GM12878 (cell line): ENCODE results near the gene CCDC187. TPM values are rescaled to one million over a fixed set of nuclear protein-coding genes. Genes with fewer than 3 reads are reported as not detected.

Source experiments
- ATAC-seq: fragments of 200-7000 bp; cut with Tn5 transposase; 3 replicates; pipeline ENCODE4 v1.9.1; 2020; ENCODE audit warnings: mild to moderate bottlenecking, moderate library complexity
- BruUV-seq: library from RNA; stranded (reverse); fragments of 400-500 nt; replicated peaks from 2 replicates; lab custom pipeline; 2021; lab: Mats Ljungman, UMichigan
- CTCF ChIA-PET: fragments of 300-600 bp; sonication (Branson Sonifier 250); formaldehyde crosslinking; extraction: SDS; loops from one replicate; lab custom pipeline; 2021; ENCODE audit warnings: inconsistent platforms; lab: Yijun Ruan, JAX
- POLR2A ChIA-PET: fragments of 350-600 bp; formaldehyde crosslinking; extraction: SDS; loops from one replicate; lab custom pipeline; 2021; ENCODE audit warnings: inconsistent platforms; lab: Charles Lee
- RAD21 ChIA-PET: fragments of 300-600 bp; sonication (Branson Sonifier 250); formaldehyde crosslinking; loops from one replicate; lab custom pipeline; 2023; ENCODE audit warnings: antibody characterized with exemption; ENCODE audit not compliant: unreplicated experiment; lab: Charles Lee
- SMC1A ChIA-PET: fragments of 300-600 bp; sonication (Branson Sonifier 250); formaldehyde crosslinking; loops from one replicate; lab custom pipeline; 2023; ENCODE audit not compliant: unreplicated experiment, uncharacterized antibody; lab: Charles Lee
- DNase-seq: peaks from one replicate; pipeline ENCODE4 v3.0.0-alpha.2; 2011; ENCODE audit warnings: low read depth, low spot score
- FAIRE-seq: peaks from 3 replicates; lab custom pipeline; 2011; peaks lifted over from hg19 to GRCh38; lab: Jason Lieb, UNC
- H2AFZ ChIP-seq: 2 replicates; pipeline ENCODE4 v1.6.0; 2011; ENCODE audit warnings: low read depth, low read length, control low read depth; ENCODE audit not compliant: control insufficient read depth
- H3K27ac ChIP-seq: 2 replicates; pipeline ENCODE4 v1.5.1; 2011; ENCODE audit warnings: control low read depth; ENCODE audit not compliant: control insufficient read depth, insufficient read depth
- H3K27me3 ChIP-seq, 2 experiments: replicated peaks in 1 of 2; 2 replicates each; pipeline versions ENCODE4 v1.6.0 to v1.6.1; 2011; ENCODE audit warnings: low read length in 1 of 2; ENCODE audit not compliant: control insufficient read depth in 2 of 2, insufficient read depth in 2 of 2
- H3K36me3 ChIP-seq, 2 experiments: 2 replicates each; pipeline ENCODE4 v1.5.1; 2011; ENCODE audit warnings: low read length in 1 of 2; ENCODE audit not compliant: control insufficient read depth in 2 of 2, insufficient read depth in 2 of 2
- H3K4me1 ChIP-seq: 2 replicates; pipeline ENCODE4 v1.6.1; 2011; ENCODE audit warnings: mild to moderate bottlenecking, low read length, moderate library complexity, mixed read lengths; ENCODE audit not compliant: control insufficient read depth, insufficient read depth
- H3K4me2 ChIP-seq: 2 replicates; pipeline ENCODE4 v1.6.0; 2011; ENCODE audit warnings: control low read depth; ENCODE audit not compliant: control insufficient read depth, insufficient read depth
- H3K4me3 ChIP-seq: fragments of 200-600 bp; sonication (generic); 2 replicates; pipeline ENCODE4 v1.5.1; 2016
- H3K79me2 ChIP-seq: 2 replicates; pipeline ENCODE4 v1.6.0; 2011; ENCODE audit warnings: low read length; ENCODE audit not compliant: control insufficient read depth, insufficient read depth
- H3K9ac ChIP-seq: 2 replicates; pipeline ENCODE4 v1.8.0; 2011; ENCODE audit warnings: low read length, control low read depth, mixed read lengths; ENCODE audit not compliant: control insufficient read depth, insufficient read depth
- H3K9me3 ChIP-seq: replicated peaks from 3 replicates; pipeline ENCODE4 v1.5.1; 2011; ENCODE audit warnings: mild to moderate bottlenecking, low read length; ENCODE audit not compliant: control insufficient read depth, insufficient read depth
- H4K20me1 ChIP-seq: 2 replicates; pipeline ENCODE4 v1.6.0; 2011; ENCODE audit not compliant: control insufficient read depth, insufficient read depth
- CHD1 ChIP-seq: IDR thresholded peaks from 2 replicates; pipeline ENCODE4 v1.6.1; 2012; ENCODE audit warnings: low read depth, low read length, improper control_type of control experiment
- CREM ChIP-seq: IDR thresholded peaks from 2 replicates; pipeline ENCODE4 v1.6.1; 2014; ENCODE audit warnings: antibody characterized with exemption, low read depth
- HDAC2 ChIP-seq: fragments of 200-600 bp; sonication (generic); IDR thresholded peaks from 2 replicates; pipeline ENCODE4 v1.6.1; 2017
- HDAC6 ChIP-seq: fragments of 200-600 bp; sonication (generic); IDR thresholded peaks from one replicate; pipeline ENCODE4 v1.8.0; 2017; ENCODE audit warnings: antibody characterized with exemption; ENCODE audit not compliant: unreplicated experiment
- KAT2A ChIP-seq: conservative IDR thresholded peaks from 2 replicates; pipeline ENCODE4 v1.6.1; 2011; ENCODE audit warnings: low read depth, low read length; ENCODE audit not compliant: control insufficient read depth
- NBN ChIP-seq: fragments of 450-650 bp; IDR thresholded peaks from 2 replicates; pipeline ENCODE4 v1.6.1; 2016
- RAD51 ChIP-seq: fragments of 450-650 bp; IDR thresholded peaks from 2 replicates; pipeline ENCODE4 v1.6.1; 2016; ENCODE audit warnings: moderate library complexity, mild to moderate bottlenecking, inconsistent platforms
- YBX1 ChIP-seq: fragments of 450-650 bp; IDR thresholded peaks from 2 replicates; pipeline ENCODE4 v1.6.1; 2016; ENCODE audit warnings: antibody characterized with exemption
- ZBED1 ChIP-seq: IDR thresholded peaks from 2 replicates; pipeline ENCODE4 v1.6.1; 2016; ENCODE audit warnings: borderline replicate concordance
- ZNF207 ChIP-seq: fragments of 450-650 bp; IDR thresholded peaks from 2 replicates; pipeline ENCODE4 v1.6.1; 2014; ENCODE audit warnings: antibody characterized with exemption, mild to moderate bottlenecking, borderline replicate concordance
- ZNF24 ChIP-seq: fragments of 450-650 bp; IDR thresholded peaks from 2 replicates; pipeline ENCODE4 v1.6.1; 2017; ENCODE audit warnings: antibody characterized with exemption, mild to moderate bottlenecking
- ZNF274 ChIP-seq: IDR thresholded peaks from one replicate; pipeline ENCODE4 v1.8.0; 2011; ENCODE audit not compliant: insufficient read length, insufficient read depth
- ZNF384 ChIP-seq: IDR thresholded peaks from 2 replicates; pipeline ENCODE4 v1.6.1; 2012; ENCODE audit warnings: low read depth, mild to moderate bottlenecking, low read length, improper control_type of control experiment, borderline replicate concordance
- ZNF622 ChIP-seq: fragments of 450-650 bp; IDR thresholded peaks from 2 replicates; pipeline ENCODE4 v1.6.1; 2017; ENCODE audit warnings: mild to moderate bottlenecking, inconsistent platforms
- WGBS: methylation state at CpG from one replicate; pipeline ENCODE4 v1.1.6; 2016; ENCODE audit warnings: low lambda C conversion rate; ENCODE audit not compliant: insufficient replicate concordance, insufficient coverage; ENCODE audit errors: missing lambda C conversion rate; 5-methylcytosine and 5-hydroxymethylcytosine counted together
- in situ Hi-C: fragments of 300-500 bp; cut with MboI; formaldehyde crosslinking; loops from 9 replicates; pipeline ENCODE4 v1.14.3; 2018; ENCODE audit warnings: mixed read lengths
- intact Hi-C: fragments of 100-400 bp; cut with micrococcal nuclease; formaldehyde crosslinking; loops from one replicate; pipeline ENCODE4 v1.14.2; 2022; ENCODE audit not compliant: unreplicated experiment
- polyA plus RNA-seq, 11 experiments: library from polyadenylated mRNA; depleted of rRNA in 4 of 11; unstranded in 6 of 11; stranded (reverse) in 5 of 11; fragments of >200 nt; fragmentation: Nextera tagmentation in 4 of 11; fragmentation: Illumina TruSeq in 1 of 11; extraction: Ambion mirVana in 4 of 11; extraction: Trizol in 1 of 11; gene quantifications; 1 replicate in 1 of 11; 2 replicates in 10 of 11; pipeline versions ENCODE4 v1.2.1 to v1.2.3, GENCODE V29; 2011 to 2016; ENCODE audit warnings: inconsistent platforms in 2 of 11, missing spikeins in 2 of 11, low read depth in 1 of 11
- total RNA-seq, 4 experiments: library from RNA; depleted of rRNA in 3 of 4; stranded (reverse); fragments of >200 nt in 3 of 4; fragmentation: Illumina TruSeq in 1 of 4; extraction: Trizol in 1 of 4; gene quantifications; 2 replicates each; pipeline versions ENCODE4 v1.2.1 to v1.2.3, GENCODE V29; 2013 to 2021

The CCDC187 gene
- total and polyA plus RNA-seq, 10 of the 15 experiments (the other 5 are each of a cell fraction or from before 2014, with no cell fraction given) = 0.04 to 0.23 (median 0.04) TPM; not detected in 7

DNA sequence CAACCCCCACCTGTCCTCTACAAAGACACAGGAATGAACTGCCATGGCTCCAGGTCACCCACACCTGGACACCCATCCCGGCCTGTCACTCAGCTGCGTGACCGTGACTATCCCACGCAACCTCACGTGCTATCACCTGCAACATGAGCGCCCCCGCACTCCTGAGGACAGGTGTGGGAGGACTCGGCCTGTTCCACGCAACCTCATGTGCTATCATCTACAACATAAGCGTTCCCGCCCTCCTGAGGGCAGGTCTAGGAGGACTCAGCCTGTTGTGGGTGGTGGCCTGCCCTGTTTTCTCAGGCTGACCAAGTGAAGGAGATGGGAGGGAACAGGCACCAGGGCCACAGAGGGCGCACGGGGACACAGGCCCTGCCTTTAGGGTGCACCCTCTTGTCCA lies 62.4 kb downstream of the CCDC187 start:
- DNase-seq (no peak), FAIRE-seq (no peak), ATAC-seq (no peak)
- Histone ChIP-seq H3K79me2 (peaks cover 69% of the 10 kb centered on the region), H3K4me1 (peaks cover 52% of the 10 kb centered on the region), H3K27me3 (no peaks in the 10 kb centered on the region), H3K4me2 (0 out of 2 replicates have a peak overlapping the region, but pooled peaks have one; percentile 33), H2AFZ (no peak overlapping the region), H3K9me3 (no peaks in the 10 kb centered on the region), H3K36me3 (peaks cover under 1 to 2% of the 10 kb centered on the region in 2 experiments; a peak in 3 of 4 replicates), H4K20me1 (peaks cover 4% of the 10 kb centered on the region; the same call in 1 of the 2 replicates), H3K4me3 (no peak overlapping the region), H3K9ac (no peak overlapping the region), H3K27ac (no peak overlapping the region)
- CTCF ChIA-PET = interaction anchor here (3.2 kb wide), 1 partner anchor 15 kb away, joined by 30 read pairs; no protein-coding TSS in a partner anchor
- WGBS = 82% methylated on average over 13 of the region's 13 CpGs
- SMC1A ChIA-PET = no interaction called here
- POLR2A ChIA-PET = interaction anchor here (0.6 kb wide), 1 partner anchor 9 kb away, joined by 6 read pairs; no protein-coding TSS in a partner anchor
- no TSS peak for BruUV-seq
- TF ChIP-seq ZNF207 (no peak), ZNF384 (no peak), YBX1 (no peak), RAD51 (no peak), CHD1 (no peak), HDAC6 (no peak), ZNF622 (no peak), KAT2A (no peak), CREM (no peak), ZBED1 (no peak), ZNF274 (no peak), HDAC2 (no peak), NBN (no peak), ZNF24 (no peak)
- intact Hi-C loops = no loop called here
- RAD21 ChIA-PET = no interaction called here
- in situ Hi-C loops = no loop called here
